Measurements from ENCODE around the gene ADAMTSL4. TPM values are rescaled to one million over a fixed set of nuclear protein-coding genes. Genes with fewer than 3 reads are reported as not detected.

ADAMTSL4 gene
- total RNA-seq, 1 donor from 2014 or later: 6.7 TPM

- no peaks in the 10 kb centered on the region for H3K27me3 Mint-ChIP-seq (ENCODE audit: low read depth, unreplicated experiment)
- H2AFZ ChIP-seq (ENCODE audit: low read depth, low read length): no peak overlapping the region
- no peaks in the 10 kb centered on the region for H3K36me3 Mint-ChIP-seq (ENCODE audit: low read depth, unreplicated experiment)
- no peak overlapping the region for H3K27ac Mint-ChIP-seq (ENCODE audit: unreplicated experiment)
- H3K9me3 Mint-ChIP-seq (ENCODE audit: unreplicated experiment): no peaks in the 10 kb centered on the region
- H3K27ac ChIP-seq (ENCODE audit: low read depth, low read length): no peak overlapping the region
- peaks cover 14% of the 10 kb centered on the region for H3K4me1 Mint-ChIP-seq (ENCODE audit: low read depth, unreplicated experiment)
- H3K4me2 ChIP-seq (ENCODE audit: low read length): no peak overlapping the region
- H3K9me3 ChIP-seq (ENCODE audit: insufficient read depth, low read depth, low read length): no peaks in the 10 kb centered on the region
- H3K9ac ChIP-seq (ENCODE audit: low read length): no peak overlapping the region
- DNase-seq (ENCODE audit: low read depth): no peak
- FAIRE-seq: no peak
- H3K79me2 ChIP-seq (ENCODE audit: insufficient read depth, low read length): no peaks in the 10 kb centered on the region
- no peaks in the 10 kb centered on the region for H3K36me3 ChIP-seq (ENCODE audit: insufficient read depth, low read length)
- peaks cover 11% of the 10 kb centered on the region for H4K20me1 ChIP-seq (ENCODE audit: insufficient read depth, low read length)
- TF ChIP-seq, protein P1, sequence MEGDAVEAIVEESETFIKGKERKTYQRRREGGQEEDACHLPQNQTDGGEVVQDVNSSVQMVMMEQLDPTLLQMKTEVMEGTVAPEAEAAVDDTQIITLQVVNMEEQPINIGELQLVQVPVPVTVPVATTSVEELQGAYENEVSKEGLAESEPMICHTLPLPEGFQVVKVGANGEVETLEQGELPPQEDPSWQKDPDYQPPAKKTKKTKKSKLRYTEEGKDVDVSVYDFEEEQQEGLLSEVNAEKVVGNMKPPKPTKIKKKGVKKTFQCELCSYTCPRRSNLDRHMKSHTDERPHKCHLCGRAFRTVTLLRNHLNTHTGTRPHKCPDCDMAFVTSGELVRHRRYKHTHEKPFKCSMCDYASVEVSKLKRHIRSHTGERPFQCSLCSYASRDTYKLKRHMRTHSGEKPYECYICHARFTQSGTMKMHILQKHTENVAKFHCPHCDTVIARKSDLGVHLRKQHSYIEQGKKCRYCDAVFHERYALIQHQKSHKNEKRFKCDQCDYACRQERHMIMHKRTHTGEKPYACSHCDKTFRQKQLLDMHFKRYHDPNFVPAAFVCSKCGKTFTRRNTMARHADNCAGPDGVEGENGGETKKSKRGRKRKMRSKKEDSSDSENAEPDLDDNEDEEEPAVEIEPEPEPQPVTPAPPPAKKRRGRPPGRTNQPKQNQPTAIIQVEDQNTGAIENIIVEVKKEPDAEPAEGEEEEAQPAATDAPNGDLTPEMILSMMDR (IDR thresholded peaks at IDR 0.05; ENCODE audit: insufficient read depth, low read depth, low read length): no peak
- no peak for TF ChIP-seq EZH2 (IDR thresholded peaks at IDR 0.05; ENCODE audit: insufficient read depth, low read length)
- no peaks in the 10 kb centered on the region for H3K27me3 ChIP-seq (ENCODE audit: insufficient read depth, low read length)
- peaks cover 14% of the 10 kb centered on the region for H3K4me1 ChIP-seq (ENCODE audit: insufficient read depth, low read length)
- no peak overlapping the region for H3K4me3 Mint-ChIP-seq (ENCODE audit: unreplicated experiment)
- no peak overlapping the region for H3K4me3 ChIP-seq (ENCODE audit: insufficient read depth, low read depth, low read length)
Measured at GRCh38 chr1:150553392-150554085, 4.3 kb downstream of the ADAMTSL4 start.

GRCh38 chr1:150554086-150554452 lies 4.9 kb downstream of the ADAMTSL4 start:
- Histone ChIP-seq H3K4me3 (ENCODE audit: insufficient read depth, low read depth, low read length) (no peak overlapping the region), H3K4me1 (ENCODE audit: insufficient read depth, low read length) (peaks cover 14% of the 10 kb centered on the region), H3K4me2 (ENCODE audit: low read length) (no peak overlapping the region), H3K9me3 (ENCODE audit: insufficient read depth, low read depth, low read length) (no peaks in the 10 kb centered on the region), H3K27me3 (ENCODE audit: insufficient read depth, low read length) (no peaks in the 10 kb centered on the region), H2AFZ (ENCODE audit: low read depth, low read length) (no peak overlapping the region), H4K20me1 (ENCODE audit: insufficient read depth, low read length) (peaks cover 11% of the 10 kb centered on the region), H3K27ac (ENCODE audit: low read depth, low read length) (no peak overlapping the region), H3K36me3 (ENCODE audit: insufficient read depth, low read length) (no peaks in the 10 kb centered on the region), H3K79me2 (ENCODE audit: insufficient read depth, low read length) (peaks cover 2% of the 10 kb centered on the region), H3K9ac (ENCODE audit: low read length) (no peak overlapping the region)
- H3K4me1 Mint-ChIP-seq (ENCODE audit: low read depth, unreplicated experiment): peaks cover 14% of the 10 kb centered on the region
- H3K27ac Mint-ChIP-seq (ENCODE audit: unreplicated experiment): no peak overlapping the region
- no peaks in the 10 kb centered on the region for H3K36me3 Mint-ChIP-seq (ENCODE audit: low read depth, unreplicated experiment)
- DNase-seq (ENCODE audit: low read depth) (no peak), FAIRE-seq (no peak)
- H3K4me3 Mint-ChIP-seq (ENCODE audit: unreplicated experiment): no peak overlapping the region
- TF ChIP-seq EZH2 (IDR thresholded peaks at IDR 0.05; ENCODE audit: insufficient read depth, low read length): no peak
- TF ChIP-seq, protein P1 (IDR thresholded peaks at IDR 0.05; ENCODE audit: insufficient read depth, low read depth, low read length): no peak
- no peaks in the 10 kb centered on the region for H3K9me3 Mint-ChIP-seq (ENCODE audit: unreplicated experiment)
- no peaks in the 10 kb centered on the region for H3K27me3 Mint-ChIP-seq (ENCODE audit: low read depth, unreplicated experiment)

Data from astrocyte (in vitro differentiated cells and primary cell).